ENCODE measurements around the gene FKBP5. TPM values are rescaled to one million over a fixed set of nuclear protein-coding genes. Genes with fewer than 3 reads are reported as not detected.

FKBP5 gene
- total RNA-seq, 1 donor from 2014 or later, result 29.5 TPM

DNA sequence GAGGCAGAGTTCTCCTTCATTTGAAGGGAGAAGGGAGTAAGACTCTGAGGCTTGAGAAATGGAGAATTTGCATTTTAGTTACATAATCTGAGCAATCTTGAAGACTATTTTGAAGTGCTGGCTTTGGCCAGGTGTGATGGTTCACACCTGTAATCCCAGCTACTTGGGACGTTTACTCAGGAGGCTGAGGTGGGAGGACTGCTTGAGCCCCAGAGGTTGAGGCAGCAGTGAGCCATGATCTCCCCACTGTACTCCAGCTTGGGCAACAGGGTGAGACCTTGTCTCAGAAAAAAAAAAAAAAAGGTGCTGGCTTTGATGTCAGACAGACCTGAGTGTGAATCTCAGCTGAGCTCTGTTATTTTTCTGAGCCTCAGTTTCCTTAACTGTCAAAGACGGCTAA, 35.8 kb upstream of the FKBP5 start:
- TF ChIP-seq, protein P1, sequence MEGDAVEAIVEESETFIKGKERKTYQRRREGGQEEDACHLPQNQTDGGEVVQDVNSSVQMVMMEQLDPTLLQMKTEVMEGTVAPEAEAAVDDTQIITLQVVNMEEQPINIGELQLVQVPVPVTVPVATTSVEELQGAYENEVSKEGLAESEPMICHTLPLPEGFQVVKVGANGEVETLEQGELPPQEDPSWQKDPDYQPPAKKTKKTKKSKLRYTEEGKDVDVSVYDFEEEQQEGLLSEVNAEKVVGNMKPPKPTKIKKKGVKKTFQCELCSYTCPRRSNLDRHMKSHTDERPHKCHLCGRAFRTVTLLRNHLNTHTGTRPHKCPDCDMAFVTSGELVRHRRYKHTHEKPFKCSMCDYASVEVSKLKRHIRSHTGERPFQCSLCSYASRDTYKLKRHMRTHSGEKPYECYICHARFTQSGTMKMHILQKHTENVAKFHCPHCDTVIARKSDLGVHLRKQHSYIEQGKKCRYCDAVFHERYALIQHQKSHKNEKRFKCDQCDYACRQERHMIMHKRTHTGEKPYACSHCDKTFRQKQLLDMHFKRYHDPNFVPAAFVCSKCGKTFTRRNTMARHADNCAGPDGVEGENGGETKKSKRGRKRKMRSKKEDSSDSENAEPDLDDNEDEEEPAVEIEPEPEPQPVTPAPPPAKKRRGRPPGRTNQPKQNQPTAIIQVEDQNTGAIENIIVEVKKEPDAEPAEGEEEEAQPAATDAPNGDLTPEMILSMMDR (IDR thresholded peaks at IDR 0.05; ENCODE audit: insufficient read depth, low read length, severe bottlenecking), result no peak
- no peak overlapping the region for H3K4me3 ChIP-seq (ENCODE audit: low read depth, low read length)
- DNase-seq (ENCODE audit: low read depth) (no peak), FAIRE-seq (no peak)
- H3K27me3 ChIP-seq (ENCODE audit: control insufficient read depth, insufficient read depth, low read length), result no peaks in the 10 kb centered on the region
- no peaks in the 10 kb centered on the region for H3K36me3 ChIP-seq (ENCODE audit: control insufficient read depth, insufficient read depth, low read length)

DNA sequence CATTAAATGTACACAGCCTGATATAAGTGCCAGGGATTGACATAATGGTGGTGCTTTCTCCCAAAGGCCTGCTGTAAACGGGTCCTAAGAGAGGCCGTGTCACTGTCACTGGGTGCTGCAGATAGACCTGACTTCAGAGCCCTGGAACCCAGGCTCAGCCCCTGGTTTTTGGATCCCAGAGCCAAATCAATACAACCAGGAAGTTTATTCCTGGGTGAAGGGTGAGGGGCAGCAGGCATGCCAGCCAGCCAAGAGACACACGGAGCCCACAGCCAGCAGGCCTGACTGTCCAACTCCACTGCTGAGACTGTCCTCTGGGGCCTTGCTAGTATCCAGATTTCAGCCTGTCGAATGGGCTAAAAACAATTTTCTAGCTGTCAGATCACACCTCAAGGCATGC, 35.3 kb upstream of the FKBP5 start:
- H3K27me3 ChIP-seq (ENCODE audit: control insufficient read depth, insufficient read depth, low read length), result no peaks in the 10 kb centered on the region
- DNase-seq (ENCODE audit: low read depth), result no peak
- no peaks in the 10 kb centered on the region for H3K36me3 ChIP-seq (ENCODE audit: control insufficient read depth, insufficient read depth, low read length)
- H3K4me3 ChIP-seq (ENCODE audit: low read depth, low read length), result no peak overlapping the region
- TF ChIP-seq, protein P1 (IDR thresholded peaks at IDR 0.05; ENCODE audit: insufficient read depth, low read length, severe bottlenecking), result no peak
- FAIRE-seq, result no peak

DNA sequence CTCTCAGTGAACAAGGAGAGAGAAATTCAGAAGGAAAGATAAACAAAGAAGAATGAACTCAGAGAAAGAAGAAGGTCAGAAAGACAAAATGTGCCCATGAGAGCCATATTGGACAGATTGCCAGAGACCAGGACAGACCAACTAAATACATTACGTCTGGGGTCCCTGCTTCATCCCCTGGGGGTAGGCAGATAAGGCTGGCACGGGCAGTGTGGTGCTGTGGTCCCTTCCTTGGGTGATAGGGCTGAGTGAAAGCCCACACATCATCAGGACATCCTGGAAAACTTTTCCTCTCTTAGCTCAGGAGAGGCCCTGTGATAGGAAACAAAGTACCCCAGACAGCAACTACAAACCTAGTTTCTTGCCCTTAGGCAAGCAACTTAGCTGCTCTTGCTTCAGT, 34.9 kb upstream of the FKBP5 start:
- Histone ChIP-seq H3K36me3 (ENCODE audit: control insufficient read depth, insufficient read depth, low read length) (no peaks in the 10 kb centered on the region), H3K4me3 (ENCODE audit: low read depth, low read length) (no peak overlapping the region), H3K27me3 (ENCODE audit: control insufficient read depth, insufficient read depth, low read length) (no peaks in the 10 kb centered on the region)
- DNase-seq (ENCODE audit: low read depth) (no peak), FAIRE-seq (no peak)
- TF ChIP-seq, protein P1 (IDR thresholded peaks at IDR 0.05; ENCODE audit: insufficient read depth, low read length, severe bottlenecking), result no peak

DNA sequence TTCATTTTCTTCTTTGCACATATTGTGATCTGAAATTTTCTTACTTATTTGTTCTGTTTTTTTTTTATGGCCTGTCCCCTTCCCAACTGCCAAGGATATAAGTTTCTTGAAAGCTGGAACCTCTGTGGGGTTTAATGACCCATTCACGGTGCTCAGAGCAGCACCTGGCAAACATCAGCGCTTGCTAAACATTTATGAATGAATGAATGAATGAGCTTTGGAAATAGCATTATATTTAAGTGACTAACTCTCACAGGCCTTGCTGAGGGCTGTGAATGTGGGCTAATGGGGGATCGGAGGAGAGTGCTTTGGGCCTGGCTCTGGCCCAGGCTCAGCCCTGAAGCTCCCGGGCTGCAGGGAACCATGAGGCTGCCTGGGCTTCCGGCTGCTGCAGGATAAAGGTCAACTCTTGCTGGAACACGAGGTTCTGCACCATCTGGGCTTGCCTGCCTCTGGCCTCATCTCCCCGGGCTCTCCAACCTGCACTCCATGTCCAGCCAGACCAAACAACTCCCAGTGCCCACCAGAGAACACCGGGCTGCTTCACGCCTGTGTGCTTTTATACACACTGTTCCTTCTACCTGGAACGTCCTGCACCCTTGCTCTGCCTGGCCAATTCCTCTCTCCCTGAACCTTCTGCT, 33.5 kb upstream of the FKBP5 start:
- TF ChIP-seq, protein P1 (IDR thresholded peaks at IDR 0.05; ENCODE audit: insufficient read depth, low read length, severe bottlenecking), result no peak
- Histone ChIP-seq H3K36me3 (ENCODE audit: control insufficient read depth, insufficient read depth, low read length) (no peaks in the 10 kb centered on the region), H3K27me3 (ENCODE audit: control insufficient read depth, insufficient read depth, low read length) (no peaks in the 10 kb centered on the region), H3K4me3 (ENCODE audit: low read depth, low read length) (no peak overlapping the region)
- FAIRE-seq, result no peak
- no peak for DNase-seq (ENCODE audit: low read depth)

DNA sequence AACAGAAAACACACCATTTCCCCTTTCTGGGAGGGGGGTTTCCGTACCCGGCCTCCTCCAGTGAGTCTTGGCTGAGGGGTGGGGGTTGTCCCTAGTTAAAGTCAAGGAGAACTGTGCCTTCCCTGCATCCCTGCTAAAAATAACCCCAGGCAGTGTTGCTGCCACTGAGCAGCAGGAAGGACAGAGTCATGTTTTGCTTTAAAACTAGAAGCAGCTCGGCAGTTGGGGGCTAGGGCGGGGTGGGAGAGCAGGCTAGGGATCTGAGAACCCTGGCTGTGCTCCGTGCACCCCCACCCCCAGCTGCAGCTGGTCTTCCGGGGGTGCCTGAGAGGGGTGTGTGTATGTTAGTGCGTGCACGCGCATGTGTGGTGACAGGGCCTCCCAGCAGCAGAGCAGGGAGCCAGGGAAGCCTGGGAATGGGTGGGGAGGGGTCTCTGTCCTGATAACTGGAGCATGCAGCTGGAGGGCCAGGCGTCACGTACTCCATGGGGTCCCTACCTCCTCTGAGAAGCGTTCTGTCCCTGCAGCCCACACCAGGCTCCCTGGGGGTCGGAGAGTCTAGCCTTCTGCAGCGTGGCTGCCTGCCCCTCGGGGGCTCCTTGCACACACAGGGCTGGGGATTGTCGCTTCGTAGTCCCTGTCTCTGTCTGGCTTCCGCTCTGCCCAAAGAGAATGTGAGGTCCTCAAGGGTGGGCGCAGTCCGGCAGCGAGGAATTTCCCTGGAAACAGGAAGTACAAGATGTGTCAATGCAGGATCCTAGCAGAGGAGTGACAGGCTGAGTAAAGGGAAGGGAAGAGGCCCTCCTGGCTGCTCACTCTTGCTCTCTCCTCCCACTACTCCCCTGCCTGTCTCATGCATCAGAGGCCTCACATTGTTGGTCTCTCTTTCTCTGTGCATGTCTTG, 31.4 kb upstream of the FKBP5 start:
- Histone ChIP-seq H3K27me3 (ENCODE audit: control insufficient read depth, insufficient read depth, low read length) (no peaks in the 10 kb centered on the region), H3K36me3 (ENCODE audit: control insufficient read depth, insufficient read depth, low read length) (no peaks in the 10 kb centered on the region), H3K4me3 (ENCODE audit: low read depth, low read length) (no peak overlapping the region)
- FAIRE-seq (no peak), DNase-seq (ENCODE audit: low read depth) (peak; percentile 41)
- TF ChIP-seq, protein P1 (IDR thresholded peaks at IDR 0.05; ENCODE audit: insufficient read depth, low read length, severe bottlenecking), result no peak
